Measurements from ENCODE around the gene CCAR1.
"Not testable (repeated sequence)": the region's sequence is repeated elsewhere in the genome, so short reads cannot be mapped to it uniquely, and the experiment has no call there.

GRCh38 chr10:68740676-68741075 lies 19.6 kb downstream of the CCAR1 start:
- not testable (repeated sequence) for TF ChIP-seq CTCF (IDR thresholded peaks at IDR 0.05); EZH2 (IDR thresholded peaks at IDR 0.05; ENCODE audit: borderline replicate concordance, insufficient read depth, low read depth, low read length, poor library complexity, severe bottlenecking)
